HepG2 (cell line): ENCODE results near the gene CUL5. TPM values are rescaled to one million over a fixed set of nuclear protein-coding genes. Genes with fewer than 3 reads are reported as not detected.
A peak's percentile ranks its signal among the peaks of the same experiment; 100 is the strongest.

Source experiments
- ATAC-seq: fragments of 200-7000 bp; cut with Tn5 transposase; 3 replicates; pipeline ENCODE4 v1.9.1; 2020; ENCODE audit warnings: mild to moderate bottlenecking, moderate library complexity
- BruUV-seq: library from RNA; stranded (reverse); fragments of 400-500 nt; replicated peaks from 2 replicates; lab custom pipeline; 2021; lab: Mats Ljungman, UMichigan
- CTCF ChIA-PET: fragments of 300-600 bp; formaldehyde crosslinking; extraction: SDS; loops from one replicate; lab custom pipeline; 2021; ENCODE audit warnings: low total read pairs, inconsistent platforms, low intra/inter-chr PET ratio; lab: Yijun Ruan, JAX
- POLR2A ChIA-PET: fragments of 350-600 bp; sonication (Branson Sonifier 250); formaldehyde crosslinking; loops from one replicate; lab custom pipeline; 2020; ENCODE audit warnings: antibody characterized with exemption, inconsistent platforms; lab: Yijun Ruan, JAX
- DNase-seq: peaks from one replicate; pipeline ENCODE4 v3.0.0-alpha.2; 2015; ENCODE audit warnings: low spot score
- FAIRE-seq: peaks from 3 replicates; lab custom pipeline; 2011; peaks lifted over from hg19 to GRCh38; lab: Jason Lieb, UNC
- H2AFZ ChIP-seq: one replicate; pipeline ENCODE4 v1.6.1; 2011; ENCODE audit warnings: low read length, inconsistent platforms
- H3K27ac ChIP-seq: fragments of 300-600 bp; 3 replicates; pipeline ENCODE4 v1.8.0; 2011; ENCODE audit warnings: mixed run types, mild to moderate bottlenecking, mixed read lengths, low read length, inconsistent platforms; ENCODE audit not compliant: insufficient read depth; ENCODE audit errors: extremely low read length
- H3K27me3 ChIP-seq, 2 experiments: fragments of 200-600 bp in 1 of 2; 2 replicates in 1 of 2; 3 replicates in 1 of 2; pipeline versions ENCODE4 v1.6.0 to v1.8.0; 2011; ENCODE audit warnings: low read length in 2 of 2, mild to moderate bottlenecking in 2 of 2, moderate library complexity in 2 of 2, inconsistent platforms in 1 of 2; ENCODE audit not compliant: insufficient read depth in 2 of 2, control insufficient read depth in 1 of 2
- H3K36me3 ChIP-seq, 2 experiments: fragments of 200-600 bp in 1 of 2; replicated peaks in 1 of 2; 2 replicates in 1 of 2; 3 replicates in 1 of 2; pipeline versions ENCODE4 v1.5.1 to v1.8.0; 2011; ENCODE audit warnings: low read length in 2 of 2, inconsistent platforms in 1 of 2; ENCODE audit not compliant: insufficient read depth in 2 of 2, control insufficient read depth in 1 of 2
- H3K4me1 ChIP-seq: 2 replicates; pipeline ENCODE4 v1.5.1; 2012; ENCODE audit warnings: low read length, inconsistent platforms; ENCODE audit not compliant: insufficient read depth
- H3K4me2 ChIP-seq: 2 replicates; pipeline ENCODE4 v1.6.0; 2011; ENCODE audit warnings: low read depth, low read length, inconsistent platforms
- H3K4me3 ChIP-seq, 3 experiments: fragments of 200-600 bp in 1 of 3; sonication (generic), shearing (Covaris generic) in 1 of 3; replicated peaks in 1 of 3; 2 replicates each; pipeline ENCODE4 v1.5.1; 2011 to 2016; ENCODE audit warnings: low read length in 3 of 3, inconsistent platforms in 2 of 3, low read depth in 2 of 3, mild to moderate bottlenecking in 2 of 3, control low read depth in 1 of 3, mixed read lengths in 1 of 3; ENCODE audit not compliant: insufficient read depth in 1 of 3
- H3K79me2 ChIP-seq: one replicate; pipeline ENCODE4 v1.6.1; 2011; ENCODE audit warnings: low read length, inconsistent platforms; ENCODE audit not compliant: insufficient read depth
- H3K9ac ChIP-seq: 2 replicates; pipeline ENCODE4 v1.6.0; 2011; ENCODE audit warnings: mild to moderate bottlenecking, low read depth, low read length, inconsistent platforms; ENCODE audit not compliant: insufficient read depth
- H3K9me3 ChIP-seq: 2 replicates; pipeline ENCODE4 v1.5.1; 2012; ENCODE audit warnings: mild to moderate bottlenecking, low read length
- H4K20me1 ChIP-seq: 2 replicates; pipeline ENCODE4 v1.6.0; 2011; ENCODE audit warnings: inconsistent platforms, mild to moderate bottlenecking, low read length, moderate library complexity; ENCODE audit not compliant: insufficient read depth
- CEBPG ChIP-seq: IDR thresholded peaks from 2 replicates; pipeline ENCODE4 v1.6.1; 2016
- FOSL1 ChIP-seq: sonication (generic); formaldehyde crosslinking; IDR thresholded peaks from 2 replicates; pipeline ENCODE4 v1.9.0; 2021; ENCODE audit warnings: missing genetic modification reagents, borderline replicate concordance
- KLF15 ChIP-seq: sonication (generic); formaldehyde crosslinking; IDR thresholded peaks from 2 replicates; pipeline ENCODE4 v1.8.1; 2023; ENCODE audit warnings: borderline replicate concordance, mild to moderate bottlenecking, inconsistent platforms, missing genetic modification reagents, mixed read lengths
- MTF2 ChIP-seq: sonication (generic); formaldehyde crosslinking; IDR thresholded peaks from 2 replicates; pipeline ENCODE4 v1.5.0; 2020; ENCODE audit warnings: missing genetic modification reagents, borderline replicate concordance
- NCOR1 ChIP-seq: fragments of 200-600 bp; sonication (generic); IDR thresholded peaks from 2 replicates; pipeline ENCODE4 v1.7.0; 2017; ENCODE audit warnings: antibody characterized with exemption, low read length, borderline replicate concordance
- PBX2 ChIP-seq: IDR thresholded peaks from 2 replicates; pipeline ENCODE4 v1.6.1; 2016; ENCODE audit warnings: control low read depth
- PHF20 ChIP-seq: sonication (generic); formaldehyde crosslinking; IDR thresholded peaks from 2 replicates; pipeline ENCODE4 v1.5.0; 2020; ENCODE audit warnings: mild to moderate bottlenecking, missing genetic modification reagents
- RFX5 ChIP-seq: IDR thresholded peaks from 2 replicates; pipeline ENCODE4 v1.6.1; 2011; ENCODE audit warnings: low read depth, low read length, improper control_type of control experiment
- RFXAP ChIP-seq: sonication (generic); formaldehyde crosslinking; IDR thresholded peaks from 2 replicates; pipeline ENCODE4 v1.4.0; 2020; ENCODE audit warnings: missing genetic modification reagents, borderline replicate concordance
- SMAD9 ChIP-seq: sonication (generic); formaldehyde crosslinking; IDR thresholded peaks from 2 replicates; pipeline ENCODE4 v1.5.1; 2020; ENCODE audit warnings: mild to moderate bottlenecking, missing genetic modification reagents
- SNAPC5 ChIP-seq: sonication (generic); formaldehyde crosslinking; IDR thresholded peaks from 2 replicates; pipeline ENCODE4 v1.8.1; 2023; ENCODE audit warnings: mild to moderate bottlenecking, missing genetic modification reagents, borderline replicate concordance
- TEAD3 ChIP-seq: optimal IDR thresholded peaks from 2 replicates; pipeline ENCODE3; 2016; ENCODE audit warnings: borderline replicate concordance
- ZBTB7A ChIP-seq: sonication (generic); formaldehyde crosslinking; IDR thresholded peaks from 2 replicates; pipeline ENCODE4 v1.8.0; 2022; ENCODE audit warnings: mild to moderate bottlenecking, missing genetic modification reagents
- ZNF792 ChIP-seq: IDR thresholded peaks from 2 replicates; pipeline ENCODE4 v1.6.1; 2016
- WGBS: methylation state at CpG from one replicate; pipeline ENCODE4 v1.1.6; 2017; ENCODE audit warnings: low lambda C conversion rate; 5-methylcytosine and 5-hydroxymethylcytosine counted together
- in situ Hi-C: cut with HindIII; loops from 2 replicates; pipeline ENCODE4 v1.10.0; 2017; ENCODE audit warnings: low pct_unique_long_range_greater_than_20kb; ENCODE audit not compliant: extremely low pct_ligation_motif_present
- intact Hi-C: fragments of 100-400 bp; cut with micrococcal nuclease; formaldehyde crosslinking; loops from one replicate; pipeline ENCODE4 v1.10.0; 2022; ENCODE audit not compliant: unreplicated experiment
- polyA plus RNA-seq, 8 experiments: library from polyadenylated mRNA; depleted of rRNA in 3 of 8; stranded (reverse) in 7 of 8; unstranded in 1 of 8; fragments of >200 nt; fragmentation: Illumina TruSeq in 4 of 8; extraction: Trizol in 4 of 8; gene quantifications; 2 replicates each; pipeline versions ENCODE4 v1.2.1 to v1.2.3, GENCODE V29; 2011 to 2016; ENCODE audit warnings: low read depth in 4 of 8, missing spikeins in 1 of 8, mixed read lengths in 1 of 8; ENCODE audit not compliant: insufficient read depth in 1 of 8
- total RNA-seq, 5 experiments: library from RNA; depleted of rRNA; stranded (reverse); fragments of >200 nt; fragmentation: Illumina TruSeq; extraction: Trizol; gene quantifications; 2 replicates each; pipeline ENCODE4 v1.2.3, GENCODE V29; 2016; ENCODE audit warnings: low read depth in 1 of 5

Gene CUL5
- total and polyA plus RNA-seq, 2 of the 13 experiments (the other 11 are each of a cell fraction or from before 2014, with no cell fraction given) = 7.0 to 24.7 TPM

GRCh38 chr11:108122166-108122628, 113.5 kb downstream of the CUL5 start:
- TF ChIP-seq RFXAP (no peak), NCOR1 (no peak), MTF2 (CRISPR knock-in tag) (no peak), RFX5 (no peak), ZNF792 (CRISPR knock-in tag) (peak; percentile 43; the same call in 1 of the 2 replicates), SMAD9 (0 out of 2 replicates have a peak, but pooled peaks have one; percentile 69), ZBTB7A (CRISPR knock-in tag) (no peak), PBX2 (no peak), FOSL1 (no peak), TEAD3 (CRISPR knock-in tag) (peak; percentile 27), SNAPC5 (no peak), KLF15 (CRISPR knock-in tag) (no peak), CEBPG (peak; percentile 4; the same call in 1 of the 2 replicates), PHF20 (CRISPR knock-in tag) (0 out of 2 replicates have a peak, but pooled peaks have one; percentile 4)
- H3K79me2 ChIP-seq = peaks cover 27% of the 10 kb centered on the region
- CTCF ChIA-PET = no interaction called here
- ATAC-seq (peak; percentile 26), FAIRE-seq (no peak), DNase-seq (no peak)
- peak overlapping the region; percentile 77 to 85 (median 82) for H3K4me3 ChIP-seq
- peak overlapping the region; percentile 81 for H3K9ac ChIP-seq
- H3K36me3 ChIP-seq = no peaks in the 10 kb centered on the region; a peak in 1 of 5 replicates
- H3K27me3 ChIP-seq = no peaks in the 10 kb centered on the region; a peak in 1 of 5 replicates
- POLR2A ChIA-PET = no interaction called here
- WGBS = 6% methylated on average over 9 of the region's 9 CpGs
- intact Hi-C loops (loop anchor here (5.0 to 10.0 kb wide), 2 partner anchors 100 to 117 kb away; partner anchors contain the start of genes ATM, CUL5 and NPAT), in situ Hi-C loops (loop anchor here (10.0 kb wide), 1 partner anchor 533 kb away; no protein-coding TSS in a partner anchor)
- no peaks in the 10 kb centered on the region; the same call in 1 of the 2 replicates for H4K20me1 ChIP-seq
- H3K4me2 ChIP-seq = peak overlapping the region; percentile 99
- BruUV-seq = no TSS peak
- no peak overlapping the region for H2AFZ ChIP-seq
- peak overlapping the region; percentile 82 for H3K27ac ChIP-seq
- peaks cover 37% of the 10 kb centered on the region for H3K4me1 ChIP-seq
- H3K9me3 ChIP-seq = no peaks in the 10 kb centered on the region
